ENCODE measurements around the gene AIF1. TPM values are rescaled to one million over a fixed set of nuclear protein-coding genes. Genes with fewer than 3 reads are reported as not detected.

The AIF1 gene
- total RNA-seq, 1 experiment from 2014 or later: 2.2 TPM

DNA sequence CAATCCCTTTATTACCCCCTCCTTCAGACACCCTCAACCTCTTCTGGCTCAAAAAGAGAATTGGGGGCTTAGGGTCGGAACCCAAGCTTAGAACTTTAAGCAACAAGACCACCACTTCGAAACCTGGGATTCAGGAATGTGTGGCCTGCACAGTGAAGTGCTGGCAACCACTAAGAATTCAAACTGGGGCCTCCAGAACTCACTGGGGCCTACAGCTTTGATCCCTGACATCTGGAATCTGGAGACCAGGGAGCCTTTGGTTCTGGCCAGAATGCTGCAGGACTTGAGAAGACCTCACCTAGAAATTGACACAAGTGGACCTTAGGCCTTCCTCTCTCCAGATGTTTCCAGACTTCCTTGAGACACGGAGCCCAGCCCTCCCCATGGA lies 37.5 kb upstream of the AIF1 start:
- Mint-ChIP-seq H3K4me1 (ENCODE audit: low read depth, unreplicated experiment) (peaks cover 31% of the 10 kb centered on the region), H3K9me3 (ENCODE audit: unreplicated experiment) (no peaks in the 10 kb centered on the region)
- TF ChIP-seq, protein P1, sequence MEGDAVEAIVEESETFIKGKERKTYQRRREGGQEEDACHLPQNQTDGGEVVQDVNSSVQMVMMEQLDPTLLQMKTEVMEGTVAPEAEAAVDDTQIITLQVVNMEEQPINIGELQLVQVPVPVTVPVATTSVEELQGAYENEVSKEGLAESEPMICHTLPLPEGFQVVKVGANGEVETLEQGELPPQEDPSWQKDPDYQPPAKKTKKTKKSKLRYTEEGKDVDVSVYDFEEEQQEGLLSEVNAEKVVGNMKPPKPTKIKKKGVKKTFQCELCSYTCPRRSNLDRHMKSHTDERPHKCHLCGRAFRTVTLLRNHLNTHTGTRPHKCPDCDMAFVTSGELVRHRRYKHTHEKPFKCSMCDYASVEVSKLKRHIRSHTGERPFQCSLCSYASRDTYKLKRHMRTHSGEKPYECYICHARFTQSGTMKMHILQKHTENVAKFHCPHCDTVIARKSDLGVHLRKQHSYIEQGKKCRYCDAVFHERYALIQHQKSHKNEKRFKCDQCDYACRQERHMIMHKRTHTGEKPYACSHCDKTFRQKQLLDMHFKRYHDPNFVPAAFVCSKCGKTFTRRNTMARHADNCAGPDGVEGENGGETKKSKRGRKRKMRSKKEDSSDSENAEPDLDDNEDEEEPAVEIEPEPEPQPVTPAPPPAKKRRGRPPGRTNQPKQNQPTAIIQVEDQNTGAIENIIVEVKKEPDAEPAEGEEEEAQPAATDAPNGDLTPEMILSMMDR (IDR thresholded peaks at IDR 0.05; ENCODE audit: insufficient read depth in 1 of 2, low read depth in 1 of 2, low read length in 1 of 2, severe bottlenecking in 1 of 2, unreplicated experiment in 1 of 2): no peak

DNA sequence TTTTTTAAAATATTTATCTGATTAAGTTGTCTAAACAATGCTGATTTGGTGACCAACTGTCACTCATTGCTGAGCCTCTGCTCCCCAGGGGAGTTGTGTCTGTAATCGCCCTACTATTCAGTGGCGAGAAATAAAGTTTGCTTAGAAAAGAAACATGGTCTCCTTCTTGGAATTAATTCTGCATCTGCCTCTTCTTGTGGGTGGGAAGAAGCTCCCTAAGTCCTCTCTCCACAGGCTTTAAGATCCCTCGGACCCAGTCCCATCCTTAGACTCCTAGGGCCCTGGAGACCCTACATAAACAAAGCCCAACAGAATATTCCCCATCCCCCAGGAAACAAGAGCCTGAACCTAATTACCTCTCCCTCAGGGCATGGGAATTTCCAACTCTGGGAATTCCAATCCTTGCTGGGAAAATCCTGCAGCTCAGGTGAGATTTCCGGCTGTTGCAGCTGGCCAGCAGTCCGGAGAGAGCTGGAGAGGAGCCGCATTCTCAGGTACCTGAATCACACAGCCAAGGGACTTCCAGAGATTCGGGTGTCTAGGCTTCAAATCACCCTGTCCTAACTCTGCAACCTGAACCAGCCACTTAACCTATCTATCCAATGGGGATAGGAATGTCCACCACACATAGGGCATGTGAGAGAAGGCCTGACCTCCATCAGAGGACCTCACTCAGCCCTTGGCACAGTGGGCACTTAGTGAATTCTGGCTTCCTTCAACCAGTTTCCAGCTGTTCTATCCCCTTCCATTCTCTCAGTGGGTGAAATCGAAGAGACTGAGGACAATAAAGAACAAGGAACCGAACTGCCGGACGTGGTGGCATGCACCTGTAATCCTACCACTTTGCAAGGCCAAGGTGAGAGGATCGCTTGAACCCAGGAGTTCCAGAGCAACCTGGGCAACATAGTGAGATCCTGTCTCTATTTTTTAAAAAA lies 36.6 kb upstream of the AIF1 start:
- ChIA-PET POLR2A (no interaction called here), CTCF (interaction anchor here (0.6 kb wide), 1 partner anchor 197 kb away, joined by 5 read pairs; no protein-coding TSS in a partner anchor)
- H3K4me1 Mint-ChIP-seq (ENCODE audit: low read depth, unreplicated experiment): peaks cover 27% of the 10 kb centered on the region
- H3K27ac Mint-ChIP-seq (ENCODE audit: unreplicated experiment): no peak overlapping the region
- Histone ChIP-seq H3K27me3 (replicated peaks; ENCODE audit: control insufficient read depth, insufficient read depth, low read length) (no peaks in the 10 kb centered on the region), H3K36me3 (ENCODE audit: control insufficient read depth, insufficient read depth, low read length) (no peaks in the 10 kb centered on the region), H3K9me3 (no peaks in the 10 kb centered on the region), H3K4me1 (peaks cover 11% of the 10 kb centered on the region), H3K4me3 (ENCODE audit: low read depth, low read length) (no peak overlapping the region)
- BruUV-seq (replicated peaks): no TSS peak
- no peak for DNase-seq
- H3K27me3 Mint-ChIP-seq (ENCODE audit: insufficient read depth, unreplicated experiment): no peaks in the 10 kb centered on the region
- peaks cover 5% of the 10 kb centered on the region for H3K36me3 Mint-ChIP-seq (ENCODE audit: insufficient read depth, unreplicated experiment)
- H3K9me3 Mint-ChIP-seq (ENCODE audit: unreplicated experiment): no peaks in the 10 kb centered on the region
- TF ChIP-seq, protein P1 (IDR thresholded peaks at IDR 0.05; ENCODE audit: insufficient read depth in 1 of 2, low read depth in 1 of 2, low read length in 1 of 2, severe bottlenecking in 1 of 2, unreplicated experiment in 1 of 2): no peak
- intact Hi-C loops (cut with micrococcal nuclease; ENCODE audit: unreplicated experiment): no loop called here
- H3K4me3 Mint-ChIP-seq (ENCODE audit: unreplicated experiment): no peak overlapping the region

More for the DNA sequence above, 37.5 kb upstream of the AIF1 start:
- Histone ChIP-seq H3K27me3 (replicated peaks; ENCODE audit: control insufficient read depth, insufficient read depth, low read length) (no peaks in the 10 kb centered on the region), H3K36me3 (ENCODE audit: control insufficient read depth, insufficient read depth, low read length) (no peaks in the 10 kb centered on the region), H3K4me1 (peaks cover 14% of the 10 kb centered on the region), H3K4me3 (ENCODE audit: low read depth, low read length) (no peak overlapping the region), H3K9me3 (no peaks in the 10 kb centered on the region)
- Mint-ChIP-seq H3K27ac (ENCODE audit: unreplicated experiment) (no peak overlapping the region), H3K4me3 (ENCODE audit: unreplicated experiment) (no peak overlapping the region), H3K27me3 (ENCODE audit: insufficient read depth, unreplicated experiment) (no peaks in the 10 kb centered on the region), H3K36me3 (ENCODE audit: insufficient read depth, unreplicated experiment) (peaks cover 5% of the 10 kb centered on the region)
- no peak for DNase-seq
- intact Hi-C loops (cut with micrococcal nuclease; ENCODE audit: unreplicated experiment): no loop called here
- ChIA-PET CTCF (interaction anchor here (0.6 to 1.1 kb wide), 2 partner anchors 19 to 198 kb away, joined by 3 to 5 read pairs; no protein-coding TSS in a partner anchor), POLR2A (no interaction called here)
- no TSS peak for BruUV-seq (replicated peaks)

DNA sequence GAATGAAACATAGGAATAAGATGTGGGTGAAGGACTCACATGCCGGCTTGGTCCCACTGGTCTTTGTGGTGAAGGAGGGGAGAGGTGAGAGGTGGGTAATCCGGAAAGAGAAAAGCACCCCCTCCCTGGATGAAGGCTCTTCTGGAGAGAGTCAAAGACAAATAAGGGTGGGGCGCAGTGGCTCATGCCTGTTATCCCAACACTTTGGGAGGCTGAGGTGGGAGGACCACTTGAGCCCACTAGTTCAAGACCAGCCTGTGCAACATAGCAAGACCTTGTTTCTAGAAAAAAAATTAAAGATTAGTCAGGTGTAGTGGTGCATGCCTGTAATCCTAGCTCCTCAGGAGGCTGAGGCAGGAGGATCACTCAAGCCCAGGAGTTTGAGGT lies 35.9 kb upstream of the AIF1 start:
- H3K27me3 Mint-ChIP-seq (ENCODE audit: insufficient read depth, unreplicated experiment): no peaks in the 10 kb centered on the region
- BruUV-seq (replicated peaks): no TSS peak
- Histone ChIP-seq H3K36me3 (ENCODE audit: control insufficient read depth, insufficient read depth, low read length) (no peaks in the 10 kb centered on the region), H3K27me3 (replicated peaks; ENCODE audit: control insufficient read depth, insufficient read depth, low read length) (no peaks in the 10 kb centered on the region), H3K4me1 (peaks cover 4% of the 10 kb centered on the region), H3K4me3 (ENCODE audit: low read depth, low read length) (no peak overlapping the region), H3K9me3 (no peaks in the 10 kb centered on the region)
- intact Hi-C loops (cut with micrococcal nuclease; ENCODE audit: unreplicated experiment): no loop called here
- no peak overlapping the region for H3K27ac Mint-ChIP-seq (ENCODE audit: unreplicated experiment)
- DNase-seq: no peak
- TF ChIP-seq, protein P1 (IDR thresholded peaks at IDR 0.05; ENCODE audit: insufficient read depth in 1 of 2, low read depth in 1 of 2, low read length in 1 of 2, severe bottlenecking in 1 of 2, unreplicated experiment in 1 of 2): no peak
- POLR2A ChIA-PET: no interaction called here
- H3K4me3 Mint-ChIP-seq (ENCODE audit: unreplicated experiment): no peak overlapping the region
- peaks cover 5% of the 10 kb centered on the region for H3K36me3 Mint-ChIP-seq (ENCODE audit: insufficient read depth, unreplicated experiment)
- peaks cover 20% of the 10 kb centered on the region for H3K4me1 Mint-ChIP-seq (ENCODE audit: low read depth, unreplicated experiment)
- no peaks in the 10 kb centered on the region for H3K9me3 Mint-ChIP-seq (ENCODE audit: unreplicated experiment)
- CTCF ChIA-PET: interaction anchor here (0.6 kb wide), 1 partner anchor 14 kb away, joined by 3 read pairs; the partner anchor contains the start of gene NCR3

Data from Caco-2 (cell line).